ENCODE data around the gene PRKCQ. TPM values are rescaled to one million over a fixed set of nuclear protein-coding genes. Genes with fewer than 3 reads are reported as not detected.

PRKCQ gene
- total RNA-seq, 2 donors from 2014 or later: 0.43 TPM; not detected in 1

GRCh38 chr10:6386960-6387359, 193.1 kb downstream of the PRKCQ start:
- TF ChIP-seq, protein P1, sequence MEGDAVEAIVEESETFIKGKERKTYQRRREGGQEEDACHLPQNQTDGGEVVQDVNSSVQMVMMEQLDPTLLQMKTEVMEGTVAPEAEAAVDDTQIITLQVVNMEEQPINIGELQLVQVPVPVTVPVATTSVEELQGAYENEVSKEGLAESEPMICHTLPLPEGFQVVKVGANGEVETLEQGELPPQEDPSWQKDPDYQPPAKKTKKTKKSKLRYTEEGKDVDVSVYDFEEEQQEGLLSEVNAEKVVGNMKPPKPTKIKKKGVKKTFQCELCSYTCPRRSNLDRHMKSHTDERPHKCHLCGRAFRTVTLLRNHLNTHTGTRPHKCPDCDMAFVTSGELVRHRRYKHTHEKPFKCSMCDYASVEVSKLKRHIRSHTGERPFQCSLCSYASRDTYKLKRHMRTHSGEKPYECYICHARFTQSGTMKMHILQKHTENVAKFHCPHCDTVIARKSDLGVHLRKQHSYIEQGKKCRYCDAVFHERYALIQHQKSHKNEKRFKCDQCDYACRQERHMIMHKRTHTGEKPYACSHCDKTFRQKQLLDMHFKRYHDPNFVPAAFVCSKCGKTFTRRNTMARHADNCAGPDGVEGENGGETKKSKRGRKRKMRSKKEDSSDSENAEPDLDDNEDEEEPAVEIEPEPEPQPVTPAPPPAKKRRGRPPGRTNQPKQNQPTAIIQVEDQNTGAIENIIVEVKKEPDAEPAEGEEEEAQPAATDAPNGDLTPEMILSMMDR (IDR thresholded peaks at IDR 0.05): no peak
- no peak overlapping the region for H3K27ac ChIP-seq
- H3K27me3 ChIP-seq: no peaks in the 10 kb centered on the region
- no peak overlapping the region for H3K4me3 ChIP-seq
- H3K9me3 ChIP-seq: peaks cover 0 to 19% of the 10 kb centered on the region in 2 donors
- no peak for DNase-seq (ENCODE audit: low spot score)
- H3K4me1 ChIP-seq: peaks cover 0 to 11% of the 10 kb centered on the region in 2 donors
- no peaks in the 10 kb centered on the region for H3K36me3 ChIP-seq

DNA sequence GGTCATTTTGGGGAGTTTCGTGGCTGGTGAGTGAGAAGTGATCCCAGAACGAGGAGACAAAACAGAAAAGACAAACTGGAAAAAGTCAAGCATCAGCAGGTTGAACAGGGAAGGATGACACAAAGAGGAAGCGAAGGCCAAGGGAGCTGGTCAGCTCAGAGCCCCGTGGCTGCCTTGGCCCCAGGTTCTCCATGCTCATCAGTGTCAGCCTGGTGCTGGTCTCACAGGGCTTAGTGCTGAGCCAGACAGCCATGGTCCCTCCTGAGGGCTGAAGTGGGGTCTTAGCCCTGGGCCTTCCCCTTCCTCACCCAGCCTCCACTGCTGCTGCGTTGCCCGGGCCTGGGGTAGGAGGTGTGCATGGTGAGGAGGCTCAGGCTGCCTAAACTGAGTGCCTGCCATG, 193.7 kb downstream of the PRKCQ start:
- H3K27ac ChIP-seq: no peak overlapping the region
- DNase-seq (ENCODE audit: low spot score): no peak
- TF ChIP-seq, protein P1 (IDR thresholded peaks at IDR 0.05): no peak
- peaks cover 0 to 14% of the 10 kb centered on the region in 2 donors for H3K4me1 ChIP-seq
- H3K4me3 ChIP-seq: no peak overlapping the region
- H3K36me3 ChIP-seq: no peaks in the 10 kb centered on the region
- H3K9me3 ChIP-seq: peaks cover 0 to 19% of the 10 kb centered on the region in 2 donors
- H3K27me3 ChIP-seq: no peaks in the 10 kb centered on the region

DNA sequence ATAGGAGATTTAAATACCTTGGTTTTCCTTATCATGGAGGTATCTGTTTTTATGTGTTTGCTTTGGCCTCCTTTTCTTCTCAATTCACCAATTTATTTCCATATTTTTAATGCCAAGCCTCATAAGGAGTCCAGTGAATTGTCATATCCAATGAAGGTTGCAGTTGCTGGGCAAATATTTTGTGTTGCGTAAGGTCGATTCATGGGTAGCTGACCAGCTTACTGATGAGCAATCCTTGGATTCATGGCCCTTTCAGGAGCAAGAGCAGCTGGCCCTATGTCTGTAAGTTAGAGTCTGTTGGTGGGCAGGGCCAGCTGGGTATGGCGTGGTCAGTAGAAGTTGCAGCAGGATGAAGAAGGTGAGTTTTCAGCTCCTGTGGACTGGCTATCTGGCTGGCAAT, 194.4 kb downstream of the PRKCQ start:
- TF ChIP-seq, protein P1 (IDR thresholded peaks at IDR 0.05): no peak
- no peak for DNase-seq (ENCODE audit: low spot score)
- H3K27ac ChIP-seq: no peak overlapping the region
- H3K4me1 ChIP-seq: peaks cover 0 to 14% of the 10 kb centered on the region in 2 donors
- H3K4me3 ChIP-seq: no peak overlapping the region
- no peaks in the 10 kb centered on the region for H3K36me3 ChIP-seq
- peaks cover 0 to 15% of the 10 kb centered on the region in 2 donors for H3K9me3 ChIP-seq
- no peaks in the 10 kb centered on the region for H3K27me3 ChIP-seq

- H3K36me3 ChIP-seq: no peaks in the 10 kb centered on the region
- H3K27ac ChIP-seq: no peak overlapping the region
- no peak overlapping the region for H3K4me3 ChIP-seq
- H3K27me3 ChIP-seq: no peaks in the 10 kb centered on the region
- DNase-seq (ENCODE audit: low spot score): no peak
- TF ChIP-seq, protein P1 (IDR thresholded peaks at IDR 0.05): no peak
- H3K9me3 ChIP-seq: peaks cover 0 to 12% of the 10 kb centered on the region in 2 donors
- H3K4me1 ChIP-seq: peaks cover 0 to 14% of the 10 kb centered on the region in 2 donors
These were observed 195.2 kb downstream of the PRKCQ start for GRCh38 chr10:6384847-6385246.

GRCh38 chr10:6384031-6384430, 196.0 kb downstream of the PRKCQ start:
- Histone ChIP-seq H3K27ac (no peak overlapping the region), H3K4me1 (peaks cover 0 to 14% of the 10 kb centered on the region in 2 donors), H3K36me3 (no peaks in the 10 kb centered on the region), H3K4me3 (no peak overlapping the region), H3K27me3 (no peaks in the 10 kb centered on the region), H3K9me3 (peaks cover 0 to 8% of the 10 kb centered on the region in 2 donors)
- TF ChIP-seq, protein P1 (IDR thresholded peaks at IDR 0.05): no peak
- DNase-seq (ENCODE audit: low spot score): no peak

Measured in right atrium auricular region (tissue), 2 donors.